Measurements from ENCODE around the gene BRICD5.

DNA sequence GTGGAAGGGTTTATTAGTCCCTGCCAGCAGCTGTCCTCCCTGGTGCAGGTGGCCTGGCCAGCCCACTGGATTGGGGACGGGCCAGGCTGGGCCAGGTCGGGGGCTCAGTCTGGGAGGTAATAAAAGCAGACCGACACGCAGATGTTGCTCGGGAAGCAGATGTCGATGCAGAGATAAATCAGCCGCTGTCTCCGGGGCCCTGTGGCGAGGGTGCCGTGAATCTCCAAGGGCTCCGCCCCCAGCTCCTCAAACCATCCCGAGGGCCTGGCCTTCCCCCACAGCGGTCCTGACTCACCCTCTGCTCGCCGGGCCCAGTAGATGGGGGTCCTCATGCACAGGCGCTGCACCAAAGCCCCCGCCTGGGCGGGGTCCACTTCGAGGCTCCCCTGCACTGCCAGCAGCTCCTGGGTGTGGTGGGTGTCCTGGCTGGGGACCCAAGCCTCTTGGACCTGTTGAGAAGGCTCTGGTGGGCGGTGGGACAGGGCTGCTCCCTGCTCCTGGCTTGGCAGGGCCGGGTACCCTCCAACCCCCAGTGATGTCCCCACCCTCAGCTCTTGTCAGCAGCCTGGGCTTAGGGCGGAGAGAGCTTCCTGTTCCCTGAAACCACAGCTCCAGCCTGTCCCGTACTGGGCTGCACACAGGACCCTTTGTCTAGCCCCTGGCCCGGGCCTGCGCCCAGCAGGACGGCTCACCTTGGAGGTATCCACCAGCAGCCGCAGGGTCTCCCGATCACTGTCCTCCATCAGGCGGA lies 1.2 kb downstream of the BRICD5 start:
- no peak for TF ChIP-seq EZH2 (IDR thresholded peaks at IDR 0.05; ENCODE audit: borderline replicate concordance, low read length)
- TF ChIP-seq, protein P1, sequence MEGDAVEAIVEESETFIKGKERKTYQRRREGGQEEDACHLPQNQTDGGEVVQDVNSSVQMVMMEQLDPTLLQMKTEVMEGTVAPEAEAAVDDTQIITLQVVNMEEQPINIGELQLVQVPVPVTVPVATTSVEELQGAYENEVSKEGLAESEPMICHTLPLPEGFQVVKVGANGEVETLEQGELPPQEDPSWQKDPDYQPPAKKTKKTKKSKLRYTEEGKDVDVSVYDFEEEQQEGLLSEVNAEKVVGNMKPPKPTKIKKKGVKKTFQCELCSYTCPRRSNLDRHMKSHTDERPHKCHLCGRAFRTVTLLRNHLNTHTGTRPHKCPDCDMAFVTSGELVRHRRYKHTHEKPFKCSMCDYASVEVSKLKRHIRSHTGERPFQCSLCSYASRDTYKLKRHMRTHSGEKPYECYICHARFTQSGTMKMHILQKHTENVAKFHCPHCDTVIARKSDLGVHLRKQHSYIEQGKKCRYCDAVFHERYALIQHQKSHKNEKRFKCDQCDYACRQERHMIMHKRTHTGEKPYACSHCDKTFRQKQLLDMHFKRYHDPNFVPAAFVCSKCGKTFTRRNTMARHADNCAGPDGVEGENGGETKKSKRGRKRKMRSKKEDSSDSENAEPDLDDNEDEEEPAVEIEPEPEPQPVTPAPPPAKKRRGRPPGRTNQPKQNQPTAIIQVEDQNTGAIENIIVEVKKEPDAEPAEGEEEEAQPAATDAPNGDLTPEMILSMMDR (conservative IDR thresholded peaks at IDR 0.05 in 1 of 2, IDR thresholded peaks at IDR 0.05 in 1 of 2; ENCODE audit: extremely low read depth in 1 of 2, insufficient read depth in 1 of 2, low read depth in 1 of 2, low read length in 2 of 2), result no peak
